K562 (cell line): ENCODE data around the gene PIK3R5. TPM values are rescaled to one million over a fixed set of nuclear protein-coding genes. Genes with fewer than 3 reads are reported as not detected.

Experiments
- CBX8 ChIP-seq: fragments of 200-600 bp; sonication (generic); IDR thresholded peaks from 2 replicates; pipeline ENCODE4 v1.6.1; 2012; ENCODE audit warnings: borderline replicate concordance, mixed run types, low read depth, mild to moderate bottlenecking, moderate library complexity, mixed read lengths, low read length, control low read depth, inconsistent platforms; ENCODE audit not compliant: poor library complexity, severe bottlenecking; ENCODE audit errors: extremely low read depth
- CC2D1A ChIP-seq: fragments of 450-650 bp; IDR thresholded peaks from 2 replicates; pipeline ENCODE4 v1.6.1; 2017; ENCODE audit warnings: mild to moderate bottlenecking
- CCNT2 ChIP-seq: IDR thresholded peaks from 2 replicates; pipeline ENCODE4 v1.6.1; 2011; ENCODE audit warnings: borderline replicate concordance, low read depth, mild to moderate bottlenecking, moderate library complexity, mixed read lengths, low read length; ENCODE audit not compliant: insufficient read length; ENCODE audit errors: extremely low read depth
- KLF13 ChIP-seq: fragments of 450-650 bp; IDR thresholded peaks from 2 replicates; pipeline ENCODE4 v1.6.1; 2016; ENCODE audit warnings: missing genetic modification characterization, low read depth, mild to moderate bottlenecking, missing compliant biosample characterization, moderate library complexity, borderline replicate concordance
- L3MBTL2 ChIP-seq: fragments of 450-650 bp; IDR thresholded peaks from 2 replicates; pipeline ENCODE4 v1.6.1; 2016; ENCODE audit warnings: mild to moderate bottlenecking, moderate library complexity
- NFIC ChIP-seq: fragments of 450-650 bp; IDR thresholded peaks from 2 replicates; pipeline ENCODE4 v1.6.1; 2017; ENCODE audit warnings: mild to moderate bottlenecking, inconsistent platforms
- POU5F1 ChIP-seq: fragments of 150-350 bp; IDR thresholded peaks from 2 replicates; pipeline ENCODE4 v1.6.1; 2014; ENCODE audit warnings: borderline replicate concordance, low read length, low read depth, mild to moderate bottlenecking; ENCODE audit not compliant: partially characterized antibody
- STAG1 ChIP-seq: sonication (generic); formaldehyde crosslinking; IDR thresholded peaks from 2 replicates; pipeline ENCODE4 v1.5.0; 2020; ENCODE audit warnings: missing genetic modification reagents, borderline replicate concordance
- polyA plus RNA-seq, 8 experiments: library from polyadenylated mRNA; depleted of rRNA in 4 of 8; stranded (reverse) in 5 of 8; unstranded in 3 of 8; fragments of >200 nt; fragmentation: Nextera tagmentation in 2 of 8; fragmentation: Illumina TruSeq in 1 of 8; extraction: Ambion mirVana in 2 of 8; extraction: Trizol in 1 of 8; gene quantifications; 2 replicates each; pipeline versions ENCODE4 v1.2.1 to v1.2.3, GENCODE V29; 2011 to 2014; ENCODE audit warnings: inconsistent platforms in 1 of 8, missing spikeins in 1 of 8
- total RNA-seq, 7 experiments: library from RNA; depleted of rRNA in 6 of 7; stranded (reverse); fragments of >200 nt in 6 of 7; fragmentation: Illumina TruSeq in 2 of 7; extraction: Trizol in 2 of 7; gene quantifications; 2 replicates each; pipeline versions ENCODE4 v1.2.1 to v1.2.3, GENCODE V29; 2011 to 2021; ENCODE audit warnings: low replicate concordance in 1 of 7
- TF ChIP-seq, protein P1 (sequence below): fragments of 150-350 bp; IDR thresholded peaks from 2 replicates; pipeline ENCODE4 v1.6.1; 2014; ENCODE audit warnings: low read depth, mild to moderate bottlenecking, low read length, borderline replicate concordance
- TF ChIP-seq, protein P2 (sequence below): fragments of 450-650 bp; IDR thresholded peaks from 2 replicates; pipeline ENCODE4 v1.6.1; 2017; ENCODE audit warnings: antibody characterized with exemption, mild to moderate bottlenecking

Gene PIK3R5
- total and polyA plus RNA-seq, 9 of the 15 experiments (the other 6 are each of a cell fraction or from before 2014, with no cell fraction given): 0.01 to 0.38 TPM; not detected in 7

DNA sequence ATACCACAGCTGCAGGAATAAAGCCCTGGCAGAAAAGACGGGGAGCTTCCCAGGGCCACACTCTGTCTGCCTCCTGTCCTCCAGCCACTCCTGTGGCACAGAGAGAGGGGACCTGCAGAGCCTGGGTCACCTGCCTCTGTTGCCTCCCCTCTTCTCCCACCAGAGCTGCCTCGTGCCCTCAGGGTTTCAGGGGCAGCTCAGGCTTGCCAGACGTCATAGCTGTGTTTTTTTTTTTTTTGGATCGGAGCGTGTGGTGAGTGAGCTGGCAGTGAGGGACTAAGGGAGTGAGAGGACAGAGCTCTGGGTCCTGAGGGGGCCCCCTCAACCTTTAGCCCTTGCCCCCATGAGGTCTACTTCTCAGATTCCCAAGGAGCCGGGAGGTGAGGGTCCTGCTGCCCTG lies 100.1 kb downstream of the PIK3R5 start (continued):
- no peak for TF ChIP-seq POU5F1
- no peak for TF ChIP-seq STAG1 (CRISPR knock-in tag)
- TF ChIP-seq, protein P1, sequence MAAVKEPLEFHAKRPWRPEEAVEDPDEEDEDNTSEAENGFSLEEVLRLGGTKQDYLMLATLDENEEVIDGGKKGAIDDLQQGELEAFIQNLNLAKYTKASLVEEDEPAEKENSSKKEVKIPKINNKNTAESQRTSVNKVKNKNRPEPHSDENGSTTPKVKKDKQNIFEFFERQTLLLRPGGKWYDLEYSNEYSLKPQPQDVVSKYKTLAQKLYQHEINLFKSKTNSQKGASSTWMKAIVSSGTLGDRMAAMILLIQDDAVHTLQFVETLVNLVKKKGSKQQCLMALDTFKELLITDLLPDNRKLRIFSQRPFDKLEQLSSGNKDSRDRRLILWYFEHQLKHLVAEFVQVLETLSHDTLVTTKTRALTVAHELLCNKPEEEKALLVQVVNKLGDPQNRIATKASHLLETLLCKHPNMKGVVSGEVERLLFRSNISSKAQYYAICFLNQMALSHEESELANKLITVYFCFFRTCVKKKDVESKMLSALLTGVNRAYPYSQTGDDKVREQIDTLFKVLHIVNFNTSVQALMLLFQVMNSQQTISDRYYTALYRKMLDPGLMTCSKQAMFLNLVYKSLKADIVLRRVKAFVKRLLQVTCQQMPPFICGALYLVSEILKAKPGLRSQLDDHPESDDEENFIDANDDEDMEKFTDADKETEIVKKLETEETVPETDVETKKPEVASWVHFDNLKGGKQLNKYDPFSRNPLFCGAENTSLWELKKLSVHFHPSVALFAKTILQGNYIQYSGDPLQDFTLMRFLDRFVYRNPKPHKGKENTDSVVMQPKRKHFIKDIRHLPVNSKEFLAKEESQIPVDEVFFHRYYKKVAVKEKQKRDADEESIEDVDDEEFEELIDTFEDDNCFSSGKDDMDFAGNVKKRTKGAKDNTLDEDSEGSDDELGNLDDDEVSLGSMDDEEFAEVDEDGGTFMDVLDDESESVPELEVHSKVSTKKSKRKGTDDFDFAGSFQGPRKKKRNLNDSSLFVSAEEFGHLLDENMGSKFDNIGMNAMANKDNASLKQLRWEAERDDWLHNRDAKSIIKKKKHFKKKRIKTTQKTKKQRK: no peak
- no peak for TF ChIP-seq KLF13 (tag)
- TF ChIP-seq CBX8: no peak
- TF ChIP-seq CCNT2: no peak
- TF ChIP-seq NFIC: no peak
- no peak for TF ChIP-seq L3MBTL2
- TF ChIP-seq, protein P2, sequence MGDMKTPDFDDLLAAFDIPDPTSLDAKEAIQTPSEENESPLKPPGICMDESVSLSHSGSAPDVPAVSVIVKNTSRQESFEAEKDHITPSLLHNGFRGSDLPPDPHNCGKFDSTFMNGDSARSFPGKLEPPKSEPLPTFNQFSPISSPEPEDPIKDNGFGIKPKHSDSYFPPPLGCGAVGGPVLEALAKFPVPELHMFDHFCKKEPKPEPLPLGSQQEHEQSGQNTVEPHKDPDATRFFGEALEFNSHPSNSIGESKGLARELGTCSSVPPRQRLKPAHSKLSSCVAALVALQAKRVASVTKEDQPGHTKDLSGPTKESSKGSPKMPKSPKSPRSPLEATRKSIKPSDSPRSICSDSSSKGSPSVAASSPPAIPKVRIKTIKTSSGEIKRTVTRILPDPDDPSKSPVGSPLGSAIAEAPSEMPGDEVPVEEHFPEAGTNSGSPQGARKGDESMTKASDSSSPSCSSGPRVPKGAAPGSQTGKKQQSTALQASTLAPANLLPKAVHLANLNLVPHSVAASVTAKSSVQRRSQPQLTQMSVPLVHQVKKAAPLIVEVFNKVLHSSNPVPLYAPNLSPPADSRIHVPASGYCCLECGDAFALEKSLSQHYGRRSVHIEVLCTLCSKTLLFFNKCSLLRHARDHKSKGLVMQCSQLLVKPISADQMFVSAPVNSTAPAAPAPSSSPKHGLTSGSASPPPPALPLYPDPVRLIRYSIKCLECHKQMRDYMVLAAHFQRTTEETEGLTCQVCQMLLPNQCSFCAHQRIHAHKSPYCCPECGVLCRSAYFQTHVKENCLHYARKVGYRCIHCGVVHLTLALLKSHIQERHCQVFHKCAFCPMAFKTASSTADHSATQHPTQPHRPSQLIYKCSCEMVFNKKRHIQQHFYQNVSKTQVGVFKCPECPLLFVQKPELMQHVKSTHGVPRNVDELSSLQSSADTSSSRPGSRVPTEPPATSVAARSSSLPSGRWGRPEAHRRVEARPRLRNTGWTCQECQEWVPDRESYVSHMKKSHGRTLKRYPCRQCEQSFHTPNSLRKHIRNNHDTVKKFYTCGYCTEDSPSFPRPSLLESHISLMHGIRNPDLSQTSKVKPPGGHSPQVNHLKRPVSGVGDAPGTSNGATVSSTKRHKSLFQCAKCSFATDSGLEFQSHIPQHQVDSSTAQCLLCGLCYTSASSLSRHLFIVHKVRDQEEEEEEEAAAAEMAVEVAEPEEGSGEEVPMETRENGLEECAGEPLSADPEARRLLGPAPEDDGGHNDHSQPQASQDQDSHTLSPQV: no peak
- TF ChIP-seq CC2D1A: no peak
- TF ChIP-seq, all 486 proteins: peak for 0
